Pancreas (tissue), 10 donors: ENCODE measurements around the gene SBF2. TPM values are rescaled to one million over a fixed set of nuclear protein-coding genes. Genes with fewer than 3 reads are reported as not detected.

Experiments
- ATAC-seq, 4 donors: fragments of 200-7000 bp; cut with Tn5 transposase; one replicate each; pipeline versions ENCODE4 v1.8.0 to v1.9.1; 2020; ENCODE audit warnings: mild to moderate bottlenecking in 4 of 4, moderate library complexity in 4 of 4
- DNase-seq, 6 donors: peaks; one replicate each; pipeline ENCODE4 v3.0.0-alpha.2; 2020
- FAIRE-seq: peaks from 2 replicates; lab custom pipeline; 2012; peaks lifted over from hg19 to GRCh38; lab: Jason Lieb, UNC
- H3K27ac ChIP-seq, 4 donors: fragments of 200-600 bp; sonication (generic); 1 replicate in 3 of 4; 2 replicates in 1 of 4; pipeline versions ENCODE4 v1.5.0 to v1.8.0; 2020
- H3K27me3 ChIP-seq, 4 donors: fragments of 200-600 bp; one replicate each; pipeline ENCODE4 v1.8.0; 2021
- H3K36me3 ChIP-seq, 3 donors: fragments of 200-600 bp; sonication (generic) in 1 of 3; one replicate each; pipeline versions ENCODE4 v1.5.0 to v1.8.0; 2020 to 2021
- H3K4me1 ChIP-seq, 3 donors: fragments of 200-600 bp; one replicate each; pipeline ENCODE4 v1.8.0; 2021
- H3K4me3 ChIP-seq, 4 donors: fragments of 200-600 bp; sonication (generic) in 2 of 4; one replicate each; pipeline versions ENCODE4 v1.5.0 to v1.8.0; 2020 to 2021
- H3K9me3 ChIP-seq, 4 donors: fragments of 200-600 bp; one replicate each; pipeline ENCODE4 v1.8.0; 2021
- WGBS, 2 donors: extraction: QIAGEN DNeasy Blood & Tissue Kit; methylation state at CpG; one replicate each; pipeline ENCODE4 v1.1.7; 2013; 5-methylcytosine and 5-hydroxymethylcytosine counted together
- intact Hi-C, 3 donors: fragments of 100-400 bp; cut with DNase I; formaldehyde crosslinking; loops; one replicate each; pipeline versions ENCODE4 v1.11.1 to v1.14.2; 2022
- polyA plus RNA-seq, 2 donors: library from polyadenylated mRNA; stranded (reverse); fragments of 200-250 nt; gene quantifications; one replicate each; pipeline ENCODE4 v1.2.3, GENCODE V29; 2013
- total RNA-seq, 6 donors: library from RNA; stranded (reverse); fragmentation: NEBNext Ultra II Directional in 4 of 6; extraction: Animal tissue kit (Norgen Biotek cat#: 25700) in 4 of 6; gene quantifications; one replicate each; pipeline versions ENCODE4 v1.2.1 to v1.2.4, GENCODE V29; 2021 to 2023
- TF ChIP-seq, protein P1 (sequence below), 4 donors: fragments of 200-600 bp; sonication (generic) in 3 of 4; IDR thresholded peaks; one replicate each; pipeline versions ENCODE4 v1.5.0 to v1.8.0; 2021; ENCODE audit warnings: antibody characterized with exemption in 4 of 4
- donor health status: healthy with polysubstance abuse.
- donor health status: DM: no; HTN: no; CAD: no; lungs with moderate emphysema.
- donor health status: DM: no; HTN: no; CAD: no.
- donor health status: control.
- donor health status: control.
- donor health status: Bipolar disorder and iron deficiency.
- donor health status: DM: yes; HTN: yes; CAD: no.
- donor health status: DM: no; HTN: no; CAD: no.
- donor health status: DM: no; HTN: no; CAD: no.
- donor health status: DM: yes; HTN: yes; CAD: no.

SBF2 gene
- total and polyA plus RNA-seq, 8 donors, result 4.6 to 21.8 (median 10.3) TPM

DNA sequence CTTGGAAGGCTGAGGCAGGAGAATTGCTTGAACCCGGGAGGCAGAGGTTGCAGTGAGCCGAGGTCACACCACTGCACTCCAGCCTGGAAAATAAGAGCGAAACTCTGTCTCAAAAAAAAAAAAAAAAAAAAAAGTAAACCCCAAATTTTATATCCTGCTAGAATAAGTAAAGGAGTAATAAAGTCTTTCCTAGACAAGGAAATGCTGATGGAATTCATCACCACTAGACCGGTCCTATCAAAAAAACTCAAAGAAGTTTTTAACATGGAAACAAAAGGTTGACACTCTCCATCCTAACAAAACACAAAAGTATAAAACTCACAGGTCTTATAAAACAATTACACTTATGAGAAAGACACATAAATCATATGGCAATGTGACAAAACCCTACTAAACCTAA lies 213.9 kb downstream of the SBF2 start:
- FAIRE-seq (no peak), ATAC-seq (no peak)
- no peak overlapping the region for H3K4me3 ChIP-seq

DNA sequence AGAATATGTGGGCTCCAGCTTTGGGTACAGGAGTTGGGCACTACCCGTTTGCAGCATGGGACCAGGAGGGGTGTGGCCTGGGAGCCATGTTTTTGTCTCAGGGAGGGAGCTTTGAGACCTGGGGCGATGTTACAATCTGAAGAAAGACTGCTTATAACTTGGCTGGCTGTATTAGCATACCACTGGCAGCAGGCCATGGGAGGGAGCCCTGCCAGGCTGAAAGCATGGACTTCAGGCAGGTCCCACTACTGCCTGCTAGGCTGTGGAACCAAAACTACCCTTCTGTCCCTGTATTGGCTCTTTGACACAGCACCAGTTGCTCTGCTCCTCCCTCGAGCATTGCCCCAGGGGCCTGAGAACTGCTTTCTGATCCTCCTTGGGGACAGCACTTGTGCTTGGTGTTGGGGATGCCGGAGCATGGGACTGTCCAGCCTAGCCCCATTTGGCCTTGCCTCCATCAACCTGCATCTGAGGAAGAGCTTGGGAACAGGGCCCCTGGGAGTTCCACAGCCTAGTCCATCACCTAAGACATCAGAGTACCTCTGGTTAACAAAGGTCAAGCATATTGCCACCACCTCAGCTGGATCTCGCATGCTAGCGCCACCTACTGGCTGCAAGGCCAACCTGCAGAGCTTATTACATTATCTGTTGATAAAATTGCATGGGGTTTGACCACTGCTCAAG lies 217.4 kb downstream of the SBF2 start:
- no peaks in the 10 kb centered on the region for H3K27me3 ChIP-seq
- ATAC-seq, result peak in 2 of 4 donors; percentile 38 to 49
- intact Hi-C loops, result no loop called here
- TF ChIP-seq, protein P1, sequence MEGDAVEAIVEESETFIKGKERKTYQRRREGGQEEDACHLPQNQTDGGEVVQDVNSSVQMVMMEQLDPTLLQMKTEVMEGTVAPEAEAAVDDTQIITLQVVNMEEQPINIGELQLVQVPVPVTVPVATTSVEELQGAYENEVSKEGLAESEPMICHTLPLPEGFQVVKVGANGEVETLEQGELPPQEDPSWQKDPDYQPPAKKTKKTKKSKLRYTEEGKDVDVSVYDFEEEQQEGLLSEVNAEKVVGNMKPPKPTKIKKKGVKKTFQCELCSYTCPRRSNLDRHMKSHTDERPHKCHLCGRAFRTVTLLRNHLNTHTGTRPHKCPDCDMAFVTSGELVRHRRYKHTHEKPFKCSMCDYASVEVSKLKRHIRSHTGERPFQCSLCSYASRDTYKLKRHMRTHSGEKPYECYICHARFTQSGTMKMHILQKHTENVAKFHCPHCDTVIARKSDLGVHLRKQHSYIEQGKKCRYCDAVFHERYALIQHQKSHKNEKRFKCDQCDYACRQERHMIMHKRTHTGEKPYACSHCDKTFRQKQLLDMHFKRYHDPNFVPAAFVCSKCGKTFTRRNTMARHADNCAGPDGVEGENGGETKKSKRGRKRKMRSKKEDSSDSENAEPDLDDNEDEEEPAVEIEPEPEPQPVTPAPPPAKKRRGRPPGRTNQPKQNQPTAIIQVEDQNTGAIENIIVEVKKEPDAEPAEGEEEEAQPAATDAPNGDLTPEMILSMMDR (IDR thresholded peaks at IDR 0.05), result peak in 3 of 4 donors; percentile 18 to 39 (median 22)
- H3K4me3 ChIP-seq, result no peak overlapping the region
- H3K36me3 ChIP-seq, result no peaks in the 10 kb centered on the region
- no peaks in the 10 kb centered on the region for H3K4me1 ChIP-seq
- FAIRE-seq, result no peak
- H3K27ac ChIP-seq, result no peak overlapping the region
- no peaks in the 10 kb centered on the region for H3K9me3 ChIP-seq
- DNase-seq, result peak in 4 of 6 donors; percentile 18 to 56 (median 35)
- 36 to 54% methylated on average over 6 of the region's 6 CpGs for WGBS, 2 donors

More for the DNA sequence above, 213.9 kb downstream of the SBF2 start:
- no peak overlapping the region for H3K27ac ChIP-seq
- TF ChIP-seq, protein P1 (IDR thresholded peaks at IDR 0.05), result no peak
- no peaks in the 10 kb centered on the region for H3K27me3 ChIP-seq
- no peaks in the 10 kb centered on the region for H3K36me3 ChIP-seq
- intact Hi-C loops, result no loop called here
- no peak for DNase-seq
- no peaks in the 10 kb centered on the region for H3K4me1 ChIP-seq
- no peaks in the 10 kb centered on the region for H3K9me3 ChIP-seq
- 89 to 95% methylated on average over 4 of the region's 4 CpGs for WGBS, 2 donors

DNA sequence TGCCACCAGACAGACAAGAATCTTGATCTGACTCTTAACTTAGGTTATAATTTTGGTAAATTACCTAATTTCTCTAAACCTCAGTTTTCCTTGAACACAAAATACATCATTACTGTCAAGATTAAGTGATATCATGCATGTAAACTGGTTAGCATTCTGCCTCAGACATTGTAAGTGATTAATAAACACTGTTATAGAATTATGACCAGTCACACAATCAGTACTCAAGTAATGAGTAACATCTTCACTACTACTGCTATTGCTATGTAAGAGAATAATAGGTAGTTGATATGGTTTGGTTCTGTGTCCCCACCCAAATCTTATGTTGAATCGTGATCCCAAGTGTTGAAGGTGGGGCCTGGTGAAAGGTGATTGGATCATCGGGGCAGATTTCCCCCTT lies 218.9 kb downstream of the SBF2 start:
- Histone ChIP-seq H3K4me3 (no peak overlapping the region), H3K27me3 (no peaks in the 10 kb centered on the region), H3K27ac (no peak overlapping the region), H3K36me3 (no peaks in the 10 kb centered on the region), H3K4me1 (no peaks in the 10 kb centered on the region), H3K9me3 (no peaks in the 10 kb centered on the region)
- WGBS, 2 donors, result 90 to 97% methylated on average over 2 of the region's 2 CpGs
- intact Hi-C loops, result no loop called here
- FAIRE-seq, result no peak
- DNase-seq, result no peak
- TF ChIP-seq, protein P1 (IDR thresholded peaks at IDR 0.05), result no peak
- ATAC-seq, result no peak

DNA sequence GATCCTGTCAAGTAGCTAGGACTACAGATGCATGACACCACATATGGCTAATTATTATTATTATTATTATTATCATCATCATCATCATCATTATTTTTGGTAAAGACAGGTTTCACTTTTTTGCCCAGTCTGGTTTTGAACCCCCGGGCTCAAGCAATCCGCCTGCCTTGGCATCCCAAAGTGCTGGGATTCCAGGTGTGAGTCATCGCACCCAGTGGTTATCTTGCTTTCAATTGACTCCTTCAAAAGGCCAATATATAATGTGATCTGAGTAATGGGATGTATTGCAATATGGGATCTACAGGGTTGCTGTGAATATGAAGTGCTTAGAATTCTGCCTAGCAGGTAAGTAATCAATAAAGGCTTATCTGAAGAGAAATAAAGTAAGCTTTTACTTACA lies 221.2 kb downstream of the SBF2 start:
- no peak overlapping the region for H3K27ac ChIP-seq
- ATAC-seq (no peak), DNase-seq (no peak), FAIRE-seq (no peak)
- H3K4me1 ChIP-seq, result no peaks in the 10 kb centered on the region
- TF ChIP-seq, protein P1 (IDR thresholded peaks at IDR 0.05), result no peak
- intact Hi-C loops, result no loop called here
- WGBS, 2 donors, result 96 to 100% methylated on average over 3 of the region's 3 CpGs
- H3K9me3 ChIP-seq, result no peaks in the 10 kb centered on the region
- H3K36me3 ChIP-seq, result no peaks in the 10 kb centered on the region
- H3K4me3 ChIP-seq, result no peak overlapping the region
- no peaks in the 10 kb centered on the region for H3K27me3 ChIP-seq

DNA sequence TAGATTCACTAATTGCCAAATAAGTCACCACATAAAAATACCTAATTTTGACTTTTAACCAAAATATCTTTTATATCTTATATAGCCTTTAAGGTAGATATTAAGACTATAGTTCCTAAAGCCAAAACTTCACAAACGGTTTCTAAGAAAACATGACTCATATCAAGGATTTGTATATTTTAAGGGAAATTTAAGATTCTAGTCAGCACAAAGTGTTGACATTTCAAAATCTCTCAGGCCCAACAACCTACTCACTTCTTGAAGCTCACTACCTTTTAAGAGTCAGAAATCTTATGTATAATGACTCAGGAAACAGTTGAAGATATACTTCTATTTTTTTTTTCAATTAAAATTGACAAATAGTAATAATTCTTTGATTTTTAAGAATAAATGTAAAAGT lies 221.9 kb downstream of the SBF2 start:
- DNase-seq, result no peak
- 88 to 95% methylated on average over 1 of the region's 1 CpG for WGBS, 2 donors

More for the DNA sequence above, 221.9 kb downstream of the SBF2 start:
- intact Hi-C loops, result no loop called here
- H3K9me3 ChIP-seq, result no peaks in the 10 kb centered on the region
- ATAC-seq (no peak), FAIRE-seq (peak; percentile 43)
- H3K27ac ChIP-seq, result no peak overlapping the region
- no peak overlapping the region for H3K4me3 ChIP-seq
- TF ChIP-seq, protein P1 (IDR thresholded peaks at IDR 0.05), result no peak
- no peaks in the 10 kb centered on the region for H3K36me3 ChIP-seq
- no peaks in the 10 kb centered on the region for H3K27me3 ChIP-seq
- H3K4me1 ChIP-seq, result no peaks in the 10 kb centered on the region
